HL-60 (cell line): ENCODE results near the gene KLF6.

Source experiments
- REST ChIP-seq: IDR thresholded peaks from 2 replicates; pipeline ENCODE4 v1.6.1; 2012; ENCODE audit warnings: low read depth; ENCODE audit not compliant: insufficient replicate concordance
- SPI1 ChIP-seq: IDR thresholded peaks from 2 replicates; pipeline ENCODE4 v1.6.1; 2012; ENCODE audit warnings: low read depth, mild to moderate bottlenecking, borderline replicate concordance
- TF ChIP-seq, protein P1 (sequence below): IDR thresholded peaks from one replicate; pipeline ENCODE4 v1.5.1; 2011; ENCODE audit warnings: low read length, control low read depth, inconsistent platforms; ENCODE audit not compliant: insufficient read depth

- TF ChIP-seq, protein P1, sequence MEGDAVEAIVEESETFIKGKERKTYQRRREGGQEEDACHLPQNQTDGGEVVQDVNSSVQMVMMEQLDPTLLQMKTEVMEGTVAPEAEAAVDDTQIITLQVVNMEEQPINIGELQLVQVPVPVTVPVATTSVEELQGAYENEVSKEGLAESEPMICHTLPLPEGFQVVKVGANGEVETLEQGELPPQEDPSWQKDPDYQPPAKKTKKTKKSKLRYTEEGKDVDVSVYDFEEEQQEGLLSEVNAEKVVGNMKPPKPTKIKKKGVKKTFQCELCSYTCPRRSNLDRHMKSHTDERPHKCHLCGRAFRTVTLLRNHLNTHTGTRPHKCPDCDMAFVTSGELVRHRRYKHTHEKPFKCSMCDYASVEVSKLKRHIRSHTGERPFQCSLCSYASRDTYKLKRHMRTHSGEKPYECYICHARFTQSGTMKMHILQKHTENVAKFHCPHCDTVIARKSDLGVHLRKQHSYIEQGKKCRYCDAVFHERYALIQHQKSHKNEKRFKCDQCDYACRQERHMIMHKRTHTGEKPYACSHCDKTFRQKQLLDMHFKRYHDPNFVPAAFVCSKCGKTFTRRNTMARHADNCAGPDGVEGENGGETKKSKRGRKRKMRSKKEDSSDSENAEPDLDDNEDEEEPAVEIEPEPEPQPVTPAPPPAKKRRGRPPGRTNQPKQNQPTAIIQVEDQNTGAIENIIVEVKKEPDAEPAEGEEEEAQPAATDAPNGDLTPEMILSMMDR = no peak
- TF ChIP-seq REST (no peak), SPI1 (no peak)
Observed at GRCh38 chr10:3827768-3828403, 42.9 kb upstream of the KLF6 start.
